ENCODE results near the gene CEP70. TPM values are rescaled to one million over a fixed set of nuclear protein-coding genes. Genes with fewer than 3 reads are reported as not detected.

The CEP70 gene
- total and polyA plus RNA-seq, 10 donors, result 2.7 to 19.0 (median 14.1) TPM

- no peaks in the 10 kb centered on the region for H3K9me3 ChIP-seq
- DNase-seq, result peak; percentile 61
- H3K4me1 ChIP-seq, result no peaks in the 10 kb centered on the region
- H3K27me3 ChIP-seq (replicated peaks in 1 of 7), result peaks cover 0 to 34% (median 0%) of the 10 kb centered on the region in 7 donors
- TF ChIP-seq POLR2AphosphoS5 (IDR thresholded peaks at IDR 0.05) (no peak), CTCF (IDR thresholded peaks at IDR 0.05 in 8 of 11, conservative IDR thresholded peaks at IDR 0.05 in 3 of 11) (no peak), POLR2A (IDR thresholded peaks at IDR 0.05) (no peak)
- no peak overlapping the region for H3K27ac ChIP-seq
- H3K4me3 ChIP-seq, result no peak overlapping the region
- 87 to 91% (median 87%) methylated on average over 39 to 43 of the region's 43 CpGs for WGBS, 5 donors
- no peaks in the 10 kb centered on the region for H3K36me3 ChIP-seq
- intact Hi-C loops (cut with DNase I; ENCODE audit: low total_unique reads), result no loop called here
Measured at GRCh38 chr3:138451595-138452162, 142.4 kb downstream of the CEP70 start.

GRCh38 chr3:138450704-138451424 lies 143.2 kb downstream of the CEP70 start:
- Histone ChIP-seq H3K4me1 (no peaks in the 10 kb centered on the region), H3K27ac (no peak overlapping the region), H3K36me3 (no peaks in the 10 kb centered on the region), H3K4me3 (no peak overlapping the region), H3K27me3 (replicated peaks in 1 of 7) (peaks cover 0 to 26% (median 0%) of the 10 kb centered on the region in 7 donors), H3K9me3 (no peaks in the 10 kb centered on the region)
- WGBS, 5 donors, result 70 to 85% (median 75%) methylated on average over 3 to 6 of the region's 6 CpGs
- intact Hi-C loops (cut with DNase I; ENCODE audit: low total_unique reads), result no loop called here
- TF ChIP-seq POLR2A (IDR thresholded peaks at IDR 0.05) (no peak), CTCF (IDR thresholded peaks at IDR 0.05 in 8 of 11, conservative IDR thresholded peaks at IDR 0.05 in 3 of 11) (no peak), POLR2AphosphoS5 (IDR thresholded peaks at IDR 0.05) (no peak)
- DNase-seq, result peak; percentile 51

GRCh38 chr3:138450181-138450580 lies 143.9 kb downstream of the CEP70 start:
- 91 to 93% (median 92%) methylated on average over 7 of the region's 7 CpGs for WGBS, 5 donors
- Histone ChIP-seq H3K4me1 (no peaks in the 10 kb centered on the region), H3K9me3 (no peaks in the 10 kb centered on the region), H3K27me3 (replicated peaks in 1 of 7) (peaks cover 0 to 19% (median 0%) of the 10 kb centered on the region in 7 donors), H3K36me3 (no peaks in the 10 kb centered on the region), H3K27ac (no peak overlapping the region), H3K4me3 (no peak overlapping the region)
- peak; percentile 11 for DNase-seq
- TF ChIP-seq POLR2A (IDR thresholded peaks at IDR 0.05), result no peak
- TF ChIP-seq POLR2AphosphoS5 (IDR thresholded peaks at IDR 0.05), result no peak
- no peak for TF ChIP-seq CTCF (IDR thresholded peaks at IDR 0.05 in 8 of 11, conservative IDR thresholded peaks at IDR 0.05 in 3 of 11)
- intact Hi-C loops (cut with DNase I; ENCODE audit: low total_unique reads), result no loop called here

- H3K4me1 ChIP-seq, result no peaks in the 10 kb centered on the region
- WGBS, 5 donors, result 85 to 95% (median 89%) methylated on average over 3 of the region's 3 CpGs
- intact Hi-C loops (cut with DNase I; ENCODE audit: low total_unique reads), result no loop called here
- no peak overlapping the region for H3K4me3 ChIP-seq
- no peak for TF ChIP-seq POLR2A (IDR thresholded peaks at IDR 0.05)
- TF ChIP-seq CTCF (IDR thresholded peaks at IDR 0.05 in 8 of 11, conservative IDR thresholded peaks at IDR 0.05 in 3 of 11), result no peak
- TF ChIP-seq POLR2AphosphoS5 (IDR thresholded peaks at IDR 0.05), result no peak
- H3K36me3 ChIP-seq, result no peaks in the 10 kb centered on the region
- H3K27me3 ChIP-seq (replicated peaks in 1 of 7), result peaks cover 0 to 15% (median 0%) of the 10 kb centered on the region in 7 donors
- DNase-seq, result peak; percentile 10
- H3K27ac ChIP-seq, result no peak overlapping the region
- H3K9me3 ChIP-seq, result no peaks in the 10 kb centered on the region
Measured at GRCh38 chr3:138449490-138449889, 144.6 kb downstream of the CEP70 start.

Measured in spleen (tissue), 11 donors.